CD4-positive, alpha-beta T cell treated with Interleukin-6 at 100 ng/mL for 8 hours (primary cell): ENCODE measurements around the gene SMIM1.

ENCODE experiments used
- DNase-seq: peaks from one replicate; pipeline ENCODE4 v3.0.0-alpha.2; 2020; ENCODE audit warnings: mixed read lengths, low spot score

SMIM1 gene

DNA sequence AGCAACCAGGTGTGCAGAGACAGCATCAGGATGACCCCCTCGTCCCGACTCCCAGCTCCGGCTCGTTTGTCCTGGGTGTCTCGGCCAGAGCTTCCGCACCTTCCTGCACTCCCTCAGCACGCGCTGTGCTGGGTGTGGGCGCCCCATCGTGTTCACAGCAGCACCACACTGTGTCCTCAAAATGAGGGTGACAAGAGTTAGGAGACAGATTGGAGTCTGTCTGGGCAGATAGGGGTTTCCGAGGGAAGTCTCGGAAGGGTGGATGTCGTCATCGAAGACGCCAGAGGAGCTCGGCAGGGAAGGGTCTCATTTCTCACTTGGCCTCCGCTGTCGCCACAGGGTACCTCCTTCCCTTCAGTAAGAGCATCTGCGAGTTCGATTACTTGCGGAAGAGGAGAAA, 16.2 kb upstream of the SMIM1 start:
- no peak for DNase-seq

DNA sequence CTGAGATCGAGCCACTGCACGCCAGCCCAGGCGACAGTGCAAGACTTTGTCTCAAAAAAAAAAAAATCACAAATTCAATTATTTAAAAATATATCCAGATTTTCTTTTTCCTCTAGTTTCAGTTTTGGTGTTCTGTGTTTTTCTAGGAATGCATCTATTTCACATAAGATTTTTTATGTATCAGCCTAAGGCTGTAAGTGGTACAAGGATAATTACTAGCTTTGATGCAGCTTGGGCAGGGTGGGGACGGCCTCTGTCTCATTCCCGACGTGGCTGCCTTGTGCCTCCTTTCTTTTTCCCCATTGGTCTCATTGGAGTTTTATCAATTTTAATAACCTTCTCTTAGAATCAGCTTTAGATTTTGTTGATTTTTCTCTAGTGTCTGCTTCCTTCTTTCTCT, 13.4 kb upstream of the SMIM1 start:
- no peak for DNase-seq

DNA sequence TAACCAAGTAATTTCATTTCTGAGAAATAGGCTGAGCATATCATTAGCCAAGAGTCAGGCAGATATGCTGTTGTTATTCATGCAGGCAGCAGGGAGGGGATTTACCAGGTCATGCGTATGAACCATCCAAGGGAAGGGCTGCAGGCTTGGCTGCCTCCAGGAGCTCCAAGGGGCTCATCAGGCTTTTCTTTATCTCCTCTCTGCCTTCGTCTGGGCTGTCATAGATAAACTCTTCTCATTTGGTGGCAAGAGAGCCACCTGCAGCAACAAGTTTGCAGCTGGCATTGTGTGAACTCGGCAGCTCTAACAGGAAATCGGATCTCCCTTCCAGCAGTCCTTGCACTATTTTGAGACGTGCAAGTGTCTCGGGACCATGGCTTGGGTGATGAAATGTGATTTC, 12.8 kb upstream of the SMIM1 start:
- no peak for DNase-seq

GRCh38 chr1:3761296-3762010, 11.1 kb upstream of the SMIM1 start:
- no peak for DNase-seq

DNA sequence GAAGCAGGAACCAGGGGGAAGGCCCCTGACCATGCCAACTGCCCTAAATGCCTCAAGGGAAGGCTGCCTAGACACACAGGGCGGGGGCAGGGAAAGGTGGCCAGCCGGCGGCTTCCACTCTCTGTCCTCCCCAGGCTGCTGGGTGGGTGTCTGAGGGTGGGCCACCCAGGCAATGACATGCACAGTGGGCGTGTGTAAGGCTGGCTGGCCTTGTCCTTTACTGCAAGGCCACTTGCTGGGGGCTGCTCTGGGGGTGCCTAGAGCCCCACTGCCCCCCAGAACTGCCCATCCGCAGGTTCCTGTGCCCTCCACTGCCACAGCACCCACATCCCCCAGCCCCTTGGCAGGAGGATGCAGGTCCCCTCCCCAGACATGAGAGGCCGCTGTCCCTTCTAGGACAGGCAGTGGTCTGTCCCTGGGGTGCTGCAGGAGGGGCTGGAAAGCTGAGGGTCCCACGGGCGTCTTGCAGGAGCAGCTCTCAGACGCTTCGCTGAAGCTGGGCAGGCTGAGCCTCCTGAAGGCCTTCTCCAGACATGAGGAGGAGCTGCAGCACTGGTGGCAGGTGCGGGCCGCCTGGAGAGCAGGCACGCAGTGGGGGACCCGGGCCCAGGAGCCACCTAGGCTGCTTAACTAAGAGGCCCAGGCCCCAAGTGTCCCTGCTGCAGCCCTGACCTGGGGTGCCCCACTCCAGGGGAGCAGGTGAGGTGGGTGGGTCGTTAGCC, 10.2 kb upstream of the SMIM1 start:
- DNase-seq, result no peak

DNA sequence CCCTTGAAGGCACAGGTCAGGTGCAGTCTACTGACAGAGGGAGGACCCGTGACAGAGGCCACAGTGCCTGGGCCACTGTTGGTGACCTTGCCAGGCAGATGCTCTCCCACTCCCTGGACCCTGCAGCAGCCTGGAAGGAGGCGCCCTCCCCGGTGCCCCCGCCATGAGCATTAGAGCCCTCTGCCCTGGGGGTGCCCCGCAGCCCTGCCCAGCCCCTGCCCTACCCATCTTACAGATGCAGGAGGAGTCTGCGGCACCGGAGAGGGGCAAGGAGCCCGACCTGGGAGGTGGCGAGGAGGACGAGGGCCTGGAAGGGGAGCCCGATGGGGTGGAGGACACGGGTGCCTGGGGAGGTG, 9.7 kb upstream of the SMIM1 start:
- no peak for DNase-seq

DNA sequence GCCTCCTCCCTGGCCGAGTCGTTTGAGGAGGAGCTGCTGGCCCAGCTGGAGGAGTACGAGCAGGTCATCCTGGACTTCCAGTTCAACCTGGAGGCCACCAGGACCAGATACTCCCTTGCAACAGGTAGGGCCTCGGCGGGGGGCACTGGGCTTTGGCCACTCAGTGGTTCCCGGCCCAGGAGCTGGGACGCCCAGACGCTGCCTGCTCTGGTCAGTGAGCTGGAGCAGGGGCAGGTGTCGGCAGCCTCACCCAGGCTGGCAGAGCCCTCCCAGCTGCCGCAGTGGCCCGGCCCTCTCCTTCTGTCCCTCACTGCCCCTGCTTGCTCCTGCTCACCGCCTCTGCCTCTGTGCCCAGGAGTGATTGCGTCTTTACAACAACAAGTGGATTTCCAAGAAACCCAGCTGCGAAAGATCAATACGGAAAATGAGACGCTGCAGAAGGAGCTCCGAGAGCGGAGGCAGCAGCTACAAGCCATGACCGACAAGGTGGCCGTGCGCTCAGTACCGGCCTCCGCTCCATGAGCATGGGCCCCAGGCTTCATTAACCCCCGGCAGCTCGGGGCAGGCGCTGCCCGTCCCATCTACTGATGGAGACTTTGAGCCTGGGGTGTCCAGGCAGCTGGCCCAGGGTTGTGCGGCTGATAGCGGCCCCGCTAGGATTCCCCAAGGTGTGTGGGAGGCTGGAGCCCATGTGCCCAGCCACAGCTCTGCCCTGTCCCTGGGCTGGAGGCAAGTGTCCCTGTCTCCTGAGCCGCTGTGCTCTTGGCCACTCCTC, 9.0 kb upstream of the SMIM1 start:
- no peak for DNase-seq

GRCh38 chr1:3767328-3767925, 5.1 kb upstream of the SMIM1 start:
- no peak for DNase-seq

- no peak for DNase-seq
These were observed 3.6 kb upstream of the SMIM1 start for GRCh38 chr1:3768811-3769390.

- DNase-seq, result no peak
These were observed 2.3 kb upstream of the SMIM1 start for GRCh38 chr1:3770047-3770765.

DNA sequence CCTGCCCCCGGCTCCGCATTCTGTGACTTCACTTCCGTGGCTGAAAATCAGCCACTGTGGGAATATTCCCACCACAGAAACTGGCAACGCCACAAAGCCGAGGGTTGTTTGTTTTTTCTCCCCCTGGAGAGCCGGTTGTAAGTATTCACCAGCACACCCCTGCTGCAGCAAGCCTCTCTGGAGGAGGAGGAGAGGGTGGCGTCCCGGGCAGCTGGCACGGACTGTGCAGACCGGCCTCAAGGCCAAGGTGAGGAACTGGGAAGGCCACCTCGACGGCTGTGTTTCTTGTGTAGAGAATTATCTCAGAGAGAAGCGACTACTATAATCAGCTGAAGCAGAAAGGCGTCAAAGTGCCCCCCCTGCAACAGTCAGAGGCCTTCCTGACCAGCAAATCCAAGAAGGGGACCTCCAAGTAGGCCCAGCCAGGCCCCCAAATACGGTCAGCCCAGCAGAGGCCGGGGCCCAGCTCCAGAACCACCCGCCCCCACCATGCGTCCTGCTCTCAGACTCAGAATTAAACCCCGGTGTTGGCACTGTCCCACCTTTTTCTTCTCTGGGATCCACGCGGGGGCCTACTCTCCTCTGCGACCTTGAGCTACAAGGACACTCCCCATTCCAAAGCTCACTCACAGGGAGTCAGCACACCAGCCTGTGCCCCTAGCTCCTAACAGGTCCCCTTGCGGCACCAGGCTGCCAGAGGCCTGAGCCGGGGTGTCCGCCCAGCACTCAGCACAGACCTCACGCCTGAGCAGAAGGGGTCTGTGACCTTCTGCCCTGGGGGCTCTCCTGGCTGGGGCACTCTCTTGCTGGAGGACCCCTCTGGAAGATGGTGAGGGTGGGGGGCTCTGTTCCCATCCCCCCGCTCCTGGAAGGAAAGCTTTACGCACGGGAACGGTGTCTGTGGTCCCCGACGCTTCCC, 1.2 kb upstream of the SMIM1 start:
- DNase-seq, result no peak

DNA sequence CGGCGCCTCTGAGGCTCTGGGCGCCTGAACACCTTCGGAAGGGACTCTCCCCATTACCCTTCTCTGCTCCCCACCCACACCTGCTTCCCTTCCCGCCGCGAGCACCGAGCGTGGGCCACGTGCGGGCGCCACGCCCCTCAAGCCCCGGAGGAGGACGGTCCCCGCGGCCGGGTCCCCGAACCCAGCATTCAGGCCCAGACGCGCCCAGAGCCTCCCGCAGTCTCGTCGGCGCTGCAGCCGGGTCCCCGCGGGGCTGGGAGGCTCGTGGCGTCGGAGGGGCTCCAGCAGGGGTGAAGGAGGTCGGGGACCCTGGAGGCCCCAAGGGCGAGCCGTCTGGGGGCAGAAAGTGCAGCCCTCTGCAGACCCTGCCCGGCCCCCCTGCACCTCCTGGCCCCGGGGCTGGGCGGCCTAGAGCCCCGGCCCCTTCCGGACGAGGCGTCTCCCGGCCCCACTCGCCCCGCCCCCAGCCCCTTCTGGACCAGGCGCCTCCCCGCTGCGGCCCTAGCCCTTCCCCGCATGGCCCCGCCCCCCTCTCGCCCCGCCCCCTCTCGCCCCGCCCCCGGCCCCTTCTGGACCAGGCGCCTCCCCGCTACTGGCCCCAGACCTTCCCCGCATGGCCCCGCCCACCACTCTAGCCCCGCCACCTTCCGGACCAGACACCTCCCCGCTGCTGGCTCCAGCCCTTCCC, 378 bp upstream of the SMIM1 start:
- peak; percentile 95 for DNase-seq

DNA sequence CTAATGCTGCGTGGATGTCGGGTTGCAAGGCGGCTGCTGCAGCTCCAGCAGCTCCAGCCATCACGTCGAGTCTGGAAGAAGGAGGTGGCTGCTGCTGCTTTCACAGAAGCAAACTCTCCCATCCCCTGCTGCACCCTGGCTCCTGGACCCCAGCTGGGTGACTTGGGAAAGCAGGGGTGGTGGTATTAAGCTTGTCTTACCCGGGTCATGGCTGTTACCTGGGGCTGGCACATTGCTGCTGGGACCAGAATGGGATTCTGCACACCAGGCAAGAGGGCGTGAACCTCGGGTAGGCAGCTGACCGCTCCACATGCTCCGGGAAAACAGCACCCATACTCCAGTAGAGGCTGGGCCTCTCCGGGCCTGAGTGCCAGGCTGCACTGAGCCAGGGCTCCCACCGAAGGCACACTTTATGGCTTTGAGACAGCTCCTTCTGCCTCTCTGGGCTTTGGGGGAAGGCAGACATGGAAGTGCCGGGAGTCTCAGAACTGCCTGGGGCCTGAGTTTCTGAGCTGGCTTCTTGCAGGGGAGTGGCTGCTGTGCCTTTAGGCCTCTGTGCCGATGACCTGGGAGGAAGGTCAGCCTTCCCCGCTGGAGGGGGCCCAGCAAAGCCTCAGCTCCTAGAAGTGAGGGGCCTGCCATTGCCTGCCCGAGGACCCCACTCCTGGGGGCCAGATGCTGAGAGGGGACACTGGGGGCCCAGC, 1.2 kb downstream of the SMIM1 start:
- no peak for DNase-seq

GRCh38 chr1:3774276-3774945, 1.9 kb downstream of the SMIM1 start:
- no peak for DNase-seq

- no peak for DNase-seq
These were observed 2.5 kb downstream of the SMIM1 start for GRCh38 chr1:3774946-3775489.

DNA sequence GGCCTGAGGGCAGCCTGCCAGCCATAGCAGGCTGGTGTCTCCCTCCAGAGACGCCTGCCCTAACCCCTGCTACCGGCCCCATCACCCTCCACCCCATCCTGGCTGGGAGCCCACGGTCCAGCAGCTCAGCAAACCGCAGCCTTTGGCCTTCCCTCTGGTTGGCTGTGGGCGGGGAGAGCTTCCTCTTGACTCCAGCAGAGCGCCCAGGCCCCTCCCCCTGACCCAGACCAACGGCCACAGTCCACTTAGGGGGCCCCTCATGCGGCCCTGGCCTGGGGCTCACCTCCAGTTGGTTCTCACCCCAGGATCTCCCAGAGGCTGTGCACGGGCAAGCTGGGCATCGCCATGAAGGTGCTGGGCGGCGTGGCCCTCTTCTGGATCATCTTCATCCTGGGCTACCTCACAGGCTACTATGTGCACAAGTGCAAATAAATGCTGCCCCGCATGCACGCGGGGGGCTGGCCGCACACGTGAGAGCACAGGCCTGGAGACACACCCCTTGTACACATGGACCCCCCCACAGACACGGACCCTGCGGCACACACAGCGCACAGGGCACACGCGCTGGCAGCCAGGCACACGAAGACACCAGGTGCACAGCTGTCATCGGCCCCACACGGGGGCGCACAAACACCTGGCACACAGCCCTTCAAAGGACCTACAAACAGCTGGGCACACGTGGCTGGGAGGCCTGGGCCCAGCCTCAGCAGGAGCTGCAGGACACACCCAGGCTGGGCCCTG, 3.1 kb downstream of the SMIM1 start:
- DNase-seq, result peak; percentile 44

DNA sequence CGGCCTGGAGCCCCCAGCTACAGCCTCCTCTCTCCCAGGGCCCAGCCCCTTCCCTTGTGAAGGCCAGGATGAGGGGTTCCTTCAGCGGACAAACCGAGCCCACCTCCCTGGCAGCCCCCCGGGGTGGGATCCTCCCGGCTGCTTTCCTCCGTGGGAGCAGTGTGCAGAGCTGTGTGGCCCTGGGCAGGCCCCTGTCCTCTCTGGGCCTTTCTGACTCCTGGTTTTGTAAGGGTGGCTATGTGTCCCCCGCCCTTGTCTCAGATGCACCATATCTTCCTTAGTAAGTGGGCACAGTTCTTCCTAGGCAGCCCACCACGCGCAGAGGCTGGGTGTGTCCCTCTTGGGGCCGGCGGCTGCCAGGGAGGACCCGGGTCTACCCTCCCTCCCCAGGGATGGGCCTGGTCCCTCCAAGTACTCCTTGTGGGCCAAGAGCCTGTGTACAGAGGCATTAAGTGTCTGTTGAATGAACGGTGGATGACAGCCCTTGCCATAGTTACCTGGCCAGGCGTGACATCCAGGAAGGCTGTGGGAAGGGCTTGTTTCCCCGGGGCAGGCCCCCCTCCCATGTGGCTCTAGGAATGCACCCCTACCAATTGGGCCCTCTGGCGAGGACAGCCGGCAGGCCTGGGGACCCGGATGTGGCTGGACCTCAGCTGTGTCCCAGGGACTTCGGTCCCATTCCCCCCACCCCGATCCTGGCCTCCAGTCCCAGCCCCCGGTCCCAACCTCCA, 3.8 kb downstream of the SMIM1 start:
- DNase-seq, result no peak
